Type B pancreatic cell (in vitro differentiated cells): ENCODE measurements around the gene GREM1. TPM values are rescaled to one million over a fixed set of nuclear protein-coding genes. Genes with fewer than 3 reads are reported as not detected.

Experiments
- DNase-seq: peaks from one replicate; pipeline ENCODE4 v3.0.0; 2021; ENCODE audit warnings: mixed read lengths; ENCODE audit not compliant: unreplicated experiment; ENCODE audit errors: extremely low spot score
- H3K27ac Mint-ChIP-seq: 2 replicates; pipeline ENCODE4 v1.8.0; 2021; ENCODE audit warnings: mild to moderate bottlenecking, mixed read lengths
- H3K27me3 Mint-ChIP-seq: 2 replicates; pipeline ENCODE4 v1.8.0; 2021; ENCODE audit warnings: mixed read lengths
- H3K36me3 Mint-ChIP-seq: 2 replicates; pipeline ENCODE4 v1.8.0; 2021; ENCODE audit warnings: mixed read lengths
- H3K4me1 Mint-ChIP-seq: one replicate; pipeline ENCODE4 v1.8.0; 2021; ENCODE audit warnings: mixed read lengths; ENCODE audit not compliant: unreplicated experiment
- H3K4me3 Mint-ChIP-seq: 2 replicates; pipeline ENCODE4 v1.8.0; 2021; ENCODE audit warnings: mild to moderate bottlenecking, mixed read lengths
- H3K9me3 Mint-ChIP-seq: 2 replicates; pipeline ENCODE4 v1.8.0; 2021; ENCODE audit warnings: mixed read lengths
- CTCF ChIP-seq: fragments of 200-600 bp; sonication (generic); conservative IDR thresholded peaks from 2 replicates; pipeline ENCODE4 v1.5.0; 2021; ENCODE audit warnings: antibody characterized with exemption, mild to moderate bottlenecking
- total RNA-seq: library from RNA; stranded (reverse); gene quantifications from 2 replicates; pipeline ENCODE4 v1.2.1, GENCODE V29; 2021; ENCODE audit warnings: low replicate concordance

Gene GREM1
- total RNA-seq, 1 donor from 2014 or later = 56.6 TPM

GRCh38 chr15:32729700-32730395, 12.0 kb downstream of the GREM1 start:
- H3K36me3 Mint-ChIP-seq = peaks cover 27% of the 10 kb centered on the region
- no peak overlapping the region for H3K4me3 Mint-ChIP-seq
- H3K27me3 Mint-ChIP-seq = peaks cover 66% of the 10 kb centered on the region
- peaks cover 5% of the 10 kb centered on the region for H3K9me3 Mint-ChIP-seq
- DNase-seq = no peak
- TF ChIP-seq CTCF = no peak
- peaks cover 6% of the 10 kb centered on the region for H3K4me1 Mint-ChIP-seq
- H3K27ac Mint-ChIP-seq = no peak overlapping the region

GRCh38 chr15:32730677-32731654, 13.2 kb downstream of the GREM1 start:
- Mint-ChIP-seq H3K36me3 (peaks cover 23% of the 10 kb centered on the region), H3K27ac (no peak overlapping the region), H3K4me1 (peaks cover 6% of the 10 kb centered on the region), H3K4me3 (no peak overlapping the region), H3K27me3 (peaks cover 66% of the 10 kb centered on the region), H3K9me3 (peaks cover 5% of the 10 kb centered on the region)
- TF ChIP-seq CTCF = no peak
- no peak for DNase-seq

GRCh38 chr15:32732574-32733157, 14.9 kb downstream of the GREM1 start:
- Mint-ChIP-seq H3K27ac (no peak overlapping the region), H3K9me3 (peaks cover 11% of the 10 kb centered on the region), H3K36me3 (peaks cover 24% of the 10 kb centered on the region), H3K4me3 (no peak overlapping the region), H3K27me3 (peaks cover 62% of the 10 kb centered on the region), H3K4me1 (peaks cover 6% of the 10 kb centered on the region)
- no peak for DNase-seq
- no peak for TF ChIP-seq CTCF

GRCh38 chr15:32733281-32733680, 15.5 kb downstream of the GREM1 start:
- Mint-ChIP-seq H3K36me3 (peaks cover 22% of the 10 kb centered on the region), H3K27me3 (peaks cover 62% of the 10 kb centered on the region), H3K4me3 (no peak overlapping the region), H3K9me3 (peaks cover 11% of the 10 kb centered on the region), H3K4me1 (peaks cover 6% of the 10 kb centered on the region), H3K27ac (no peak overlapping the region)
- no peak for DNase-seq
- TF ChIP-seq CTCF = no peak

GRCh38 chr15:32735989-32736700, 18.3 kb downstream of the GREM1 start:
- DNase-seq = no peak
- H3K36me3 Mint-ChIP-seq = peaks cover 10% of the 10 kb centered on the region
- no peak for TF ChIP-seq CTCF
- no peaks in the 10 kb centered on the region for H3K4me1 Mint-ChIP-seq
- H3K27ac Mint-ChIP-seq = no peak overlapping the region
- peaks cover 47% of the 10 kb centered on the region for H3K27me3 Mint-ChIP-seq
- H3K9me3 Mint-ChIP-seq = peaks cover 16% of the 10 kb centered on the region
- H3K4me3 Mint-ChIP-seq = no peak overlapping the region
